ENCODE results near the gene LCAT.
"Not testable (repeated sequence)": the region's sequence is repeated elsewhere in the genome, so short reads cannot be mapped to it uniquely, and the experiment has no call there.

The LCAT gene, protein sequence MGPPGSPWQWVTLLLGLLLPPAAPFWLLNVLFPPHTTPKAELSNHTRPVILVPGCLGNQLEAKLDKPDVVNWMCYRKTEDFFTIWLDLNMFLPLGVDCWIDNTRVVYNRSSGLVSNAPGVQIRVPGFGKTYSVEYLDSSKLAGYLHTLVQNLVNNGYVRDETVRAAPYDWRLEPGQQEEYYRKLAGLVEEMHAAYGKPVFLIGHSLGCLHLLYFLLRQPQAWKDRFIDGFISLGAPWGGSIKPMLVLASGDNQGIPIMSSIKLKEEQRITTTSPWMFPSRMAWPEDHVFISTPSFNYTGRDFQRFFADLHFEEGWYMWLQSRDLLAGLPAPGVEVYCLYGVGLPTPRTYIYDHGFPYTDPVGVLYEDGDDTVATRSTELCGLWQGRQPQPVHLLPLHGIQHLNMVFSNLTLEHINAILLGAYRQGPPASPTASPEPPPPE

DNA sequence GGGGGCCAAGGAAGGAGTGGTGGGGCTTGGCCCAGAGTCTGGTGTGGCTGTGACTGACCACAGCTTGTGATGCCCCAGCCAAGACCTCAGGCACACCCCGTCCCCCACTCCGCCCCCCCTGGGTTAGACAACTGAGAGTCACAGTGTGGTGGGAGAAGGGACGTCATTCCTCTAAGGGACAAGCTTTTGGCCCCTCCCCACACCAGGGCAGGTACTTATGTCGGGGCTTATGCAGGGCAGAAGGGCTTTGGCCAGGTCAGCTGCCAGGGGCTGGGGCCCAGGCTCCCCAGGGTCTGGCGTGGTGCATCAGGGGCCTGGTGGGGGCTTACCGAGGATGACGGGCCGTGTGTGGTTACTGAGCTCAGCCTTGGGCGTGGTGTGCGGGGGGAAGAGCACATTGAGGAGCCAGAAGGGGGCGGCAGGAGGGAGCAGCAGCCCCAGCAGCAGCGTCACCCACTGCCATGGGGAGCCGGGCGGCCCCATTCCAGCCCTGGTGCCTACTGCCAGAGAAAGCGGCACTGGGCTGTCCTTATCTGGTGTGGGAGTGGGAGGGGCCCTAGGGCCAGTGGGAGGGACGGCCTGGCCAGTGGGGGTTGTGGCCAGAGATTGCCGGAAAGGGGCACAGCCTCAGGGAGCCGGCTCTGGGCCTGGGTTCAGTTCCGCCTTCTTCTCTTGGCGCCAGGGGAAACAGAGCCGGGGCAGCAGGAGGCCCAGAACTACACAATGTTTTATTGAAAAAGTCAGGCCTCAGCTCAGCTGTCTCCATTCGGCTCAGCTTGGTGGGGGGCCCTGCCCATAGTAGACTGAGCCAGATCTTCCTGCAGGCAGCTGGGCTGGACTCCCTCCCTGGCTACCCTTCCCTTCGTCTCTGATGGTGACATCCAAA, at the start of gene LCAT:
TSS of gene LCAT (minus strand) at position 502 of the 886 bp plus-strand sequence. CDS start at position 483, 19 bp downstream.
- no peak for DNase-seq

DNA sequence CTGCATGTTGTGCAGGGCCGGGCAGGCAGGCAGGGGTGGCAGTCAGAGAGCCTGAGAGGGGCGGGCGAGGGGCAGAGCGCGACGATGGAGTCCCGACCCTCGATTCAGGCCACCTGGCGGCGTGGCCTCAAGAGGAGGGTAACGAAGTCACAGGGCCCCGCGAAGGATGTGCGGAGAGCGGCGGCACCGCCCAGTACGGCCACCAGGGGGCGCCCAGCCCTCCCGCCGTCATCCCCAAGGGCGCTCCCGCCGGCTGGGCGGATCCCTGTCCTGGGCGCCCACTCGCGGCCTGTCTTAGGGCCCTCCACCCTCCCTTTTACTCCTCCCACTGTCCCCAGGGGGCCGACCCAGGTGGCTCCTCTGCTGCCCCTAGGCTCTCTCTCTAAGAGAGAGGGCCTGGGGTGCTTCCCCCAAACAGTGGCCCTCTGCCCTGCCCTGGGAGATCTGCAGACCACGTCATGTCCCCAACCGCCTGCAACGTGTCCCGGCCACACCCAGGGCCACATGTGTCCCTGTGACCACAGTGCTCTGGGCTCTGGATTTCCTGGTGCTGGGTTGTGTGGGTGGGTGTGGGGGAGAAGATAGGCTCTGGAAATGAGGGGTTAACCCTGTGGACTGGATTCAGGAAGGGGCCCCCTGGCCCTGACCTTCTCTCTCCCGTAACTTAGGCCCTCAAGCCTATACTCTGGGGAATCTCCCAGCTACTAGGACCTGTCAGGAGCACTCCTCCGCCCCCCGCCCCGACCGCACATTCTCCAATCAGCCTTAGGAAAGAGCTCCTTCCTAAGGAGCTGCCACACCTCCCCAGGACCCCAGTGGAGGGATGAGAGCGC, 49.5 kb upstream of the LCAT start:
- DNase-seq = peak; percentile 90 to 93

DNA sequence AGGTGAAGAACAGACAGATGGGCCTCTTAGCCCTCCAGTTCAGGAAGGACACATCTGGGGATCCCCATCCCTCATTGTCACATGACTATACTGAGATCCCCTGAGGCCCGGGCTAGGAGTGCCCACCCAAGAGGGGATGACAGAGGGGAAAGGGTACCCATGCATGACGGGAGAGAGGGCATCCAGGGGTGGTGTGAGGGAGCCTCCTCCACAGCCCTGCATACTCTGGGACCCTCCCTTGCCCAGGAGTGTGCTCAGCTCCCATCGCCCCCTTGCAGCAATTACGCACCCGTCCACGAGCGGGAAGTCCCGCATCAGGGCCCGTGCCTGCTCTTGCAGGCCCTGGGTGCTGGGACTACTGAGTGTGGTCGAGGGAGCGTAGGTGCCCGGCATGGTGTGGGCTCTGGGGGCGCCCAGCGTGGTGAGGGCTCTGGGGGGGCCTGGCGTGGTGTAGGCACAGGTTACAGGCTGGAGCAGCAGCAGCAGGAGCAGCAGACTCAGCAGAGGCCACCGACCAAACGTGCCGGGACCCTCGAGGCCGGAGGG, 48.8 kb upstream of the LCAT start:
- no peak for DNase-seq

DNA sequence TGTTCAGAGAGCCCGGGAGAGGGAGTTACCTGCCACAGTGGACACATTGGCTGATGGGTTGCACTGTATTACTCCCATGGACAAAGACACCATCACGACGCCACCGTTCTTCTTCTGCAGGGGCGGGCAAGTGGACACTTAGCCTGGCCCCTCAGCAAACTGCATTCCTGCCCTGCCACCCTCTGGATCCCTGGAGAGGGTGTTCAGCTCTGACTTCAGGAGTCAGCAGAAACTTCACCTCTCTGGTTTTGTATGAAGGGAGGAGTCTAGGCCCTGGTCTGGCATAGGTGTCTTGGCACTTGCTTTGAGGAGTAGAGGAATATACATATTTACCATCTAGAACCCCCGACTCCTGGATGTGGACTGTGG, 46.1 kb upstream of the LCAT start:
- no peak for DNase-seq

DNA sequence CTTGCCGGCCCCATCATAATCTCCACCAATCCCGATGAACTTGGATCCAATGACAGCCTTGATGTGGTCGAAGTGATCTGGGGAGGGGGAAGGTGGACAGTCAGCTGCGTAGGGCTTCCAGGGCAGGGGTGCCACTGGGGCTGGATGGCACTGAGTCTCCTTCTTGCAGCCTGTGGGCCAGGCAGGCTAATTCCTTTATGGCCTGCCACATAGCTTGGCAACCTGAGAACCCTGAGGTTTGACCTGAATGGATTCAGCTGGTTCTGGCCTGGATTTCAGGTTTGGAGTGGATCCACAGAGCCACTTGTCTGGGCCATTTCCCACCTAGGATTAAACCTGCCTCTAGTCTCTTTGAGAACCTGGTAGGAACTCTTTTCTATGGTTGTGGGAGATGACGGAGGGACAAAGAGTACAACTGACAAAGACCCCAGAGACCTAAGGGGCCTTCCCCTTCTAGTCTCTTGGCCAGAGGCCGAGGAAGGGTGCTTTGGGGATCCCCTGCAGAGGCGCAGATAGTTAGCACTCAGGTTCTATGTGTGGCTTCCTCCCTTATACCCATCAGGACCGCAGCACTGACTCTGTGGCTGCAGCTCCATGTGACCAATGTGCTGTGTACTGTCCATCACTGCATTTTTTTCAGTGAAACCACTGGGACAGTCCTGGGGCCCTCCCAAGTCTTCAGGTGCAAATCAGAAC, 45.5 kb upstream of the LCAT start:
- DNase-seq = no peak

DNA sequence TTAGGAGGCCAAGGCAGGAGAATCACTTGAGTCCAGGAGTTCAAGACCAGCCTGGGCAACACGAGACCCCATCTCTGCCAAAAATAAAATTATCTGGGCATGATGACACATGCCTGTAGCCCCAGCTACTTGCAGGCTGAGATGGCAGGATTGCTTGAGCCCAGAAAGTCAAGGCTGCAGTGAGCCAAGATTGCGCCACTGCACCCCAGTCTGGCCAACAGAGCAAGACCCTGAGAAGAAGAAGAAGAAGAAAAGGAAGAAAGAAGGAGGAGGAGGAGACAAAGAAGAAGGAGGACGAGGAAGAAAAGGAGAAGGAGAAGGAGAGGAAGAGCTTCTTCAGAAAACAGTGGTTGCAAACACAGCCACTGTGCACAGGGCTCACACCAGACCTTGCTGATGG, 44.8 kb upstream of the LCAT start:
- DNase-seq = no peak

DNA sequence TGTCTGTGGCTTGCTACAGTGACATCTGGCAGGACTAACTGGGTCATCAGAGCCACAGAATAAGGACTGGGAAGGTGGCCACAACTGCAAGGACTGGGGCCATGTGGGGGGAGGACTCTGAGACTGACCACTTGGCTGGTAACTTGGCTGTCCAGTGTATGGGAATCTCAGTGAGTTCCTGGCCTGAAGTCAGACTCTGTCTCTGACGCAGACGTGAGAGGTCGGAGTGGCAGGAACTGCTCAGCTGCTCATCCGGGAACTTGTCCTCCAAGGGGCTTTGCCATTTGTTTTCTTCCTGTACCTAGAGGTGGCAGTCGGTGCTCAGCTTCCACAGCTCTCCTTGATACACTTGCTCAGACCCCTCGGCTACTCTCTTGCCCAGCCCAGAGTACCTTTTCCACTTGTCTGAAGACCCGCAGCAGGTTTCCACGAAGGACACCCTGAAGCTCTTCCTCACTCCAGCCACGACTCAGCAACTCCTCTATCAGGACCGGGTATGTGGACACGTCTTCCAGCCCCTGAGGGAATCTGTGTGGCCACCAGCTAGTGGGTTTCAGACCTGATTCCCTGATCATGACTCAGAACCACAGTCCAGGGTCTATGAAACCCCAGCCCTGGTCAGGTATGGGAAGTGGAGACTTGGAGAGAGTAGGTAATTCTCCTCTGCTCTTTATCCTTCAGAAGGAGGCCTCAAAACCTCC, 43.7 kb upstream of the LCAT start:
- no peak for DNase-seq

DNA sequence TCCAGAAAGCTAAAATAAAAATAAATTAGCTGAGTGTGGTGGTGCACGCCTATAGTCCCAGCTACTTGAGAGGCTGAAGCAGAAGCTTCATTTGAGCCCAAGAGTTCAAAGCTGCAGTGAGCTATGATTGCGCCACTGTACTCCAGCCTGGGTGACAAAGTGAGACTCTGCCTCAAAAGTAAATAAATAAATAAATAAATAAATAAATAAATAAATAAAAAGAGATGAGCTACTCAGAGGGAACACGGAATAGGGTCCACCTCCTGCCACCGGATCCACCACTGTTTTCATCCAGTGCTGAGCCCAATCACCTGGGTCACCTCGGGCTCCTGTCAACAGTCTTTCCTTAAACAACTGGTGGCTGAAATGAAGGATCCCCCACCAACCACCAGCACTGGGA, 43.0 kb upstream of the LCAT start:
- no peak for DNase-seq

DNA sequence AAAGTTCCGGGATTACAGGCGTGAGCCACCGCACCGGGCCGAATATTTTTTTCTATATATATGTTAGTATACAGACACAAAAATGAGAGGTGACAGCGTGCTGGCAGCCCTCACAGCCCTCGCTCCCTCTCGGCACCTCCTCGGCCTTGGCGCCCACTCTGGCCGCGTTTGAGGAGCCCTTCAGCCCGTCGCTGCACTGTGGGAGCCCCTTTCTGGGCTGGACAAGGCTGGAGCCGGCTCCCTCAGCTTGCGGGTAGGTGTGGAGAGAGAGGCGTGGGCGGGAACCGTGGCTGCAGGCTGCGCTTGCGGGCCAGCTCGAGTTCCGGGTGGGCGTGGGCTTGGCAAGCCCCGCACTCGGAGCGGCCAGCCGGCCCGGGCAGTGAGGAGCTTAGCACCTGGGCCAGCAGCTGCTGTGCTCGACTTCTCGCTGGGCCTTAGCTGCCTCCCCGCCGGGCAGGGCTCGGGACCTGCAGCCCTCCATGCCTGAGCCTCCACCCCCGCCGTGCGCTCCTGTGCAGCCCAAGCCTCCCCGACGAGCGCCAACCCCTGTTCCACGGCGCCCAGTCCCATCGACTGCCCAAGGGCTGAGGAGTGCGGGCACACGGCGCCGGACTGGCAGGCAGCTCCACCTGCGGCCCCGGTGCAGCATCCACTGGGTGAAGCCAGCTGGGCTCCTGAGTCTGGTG, 38.2 kb upstream of the LCAT start:
- DNase-seq = no peak

DNA sequence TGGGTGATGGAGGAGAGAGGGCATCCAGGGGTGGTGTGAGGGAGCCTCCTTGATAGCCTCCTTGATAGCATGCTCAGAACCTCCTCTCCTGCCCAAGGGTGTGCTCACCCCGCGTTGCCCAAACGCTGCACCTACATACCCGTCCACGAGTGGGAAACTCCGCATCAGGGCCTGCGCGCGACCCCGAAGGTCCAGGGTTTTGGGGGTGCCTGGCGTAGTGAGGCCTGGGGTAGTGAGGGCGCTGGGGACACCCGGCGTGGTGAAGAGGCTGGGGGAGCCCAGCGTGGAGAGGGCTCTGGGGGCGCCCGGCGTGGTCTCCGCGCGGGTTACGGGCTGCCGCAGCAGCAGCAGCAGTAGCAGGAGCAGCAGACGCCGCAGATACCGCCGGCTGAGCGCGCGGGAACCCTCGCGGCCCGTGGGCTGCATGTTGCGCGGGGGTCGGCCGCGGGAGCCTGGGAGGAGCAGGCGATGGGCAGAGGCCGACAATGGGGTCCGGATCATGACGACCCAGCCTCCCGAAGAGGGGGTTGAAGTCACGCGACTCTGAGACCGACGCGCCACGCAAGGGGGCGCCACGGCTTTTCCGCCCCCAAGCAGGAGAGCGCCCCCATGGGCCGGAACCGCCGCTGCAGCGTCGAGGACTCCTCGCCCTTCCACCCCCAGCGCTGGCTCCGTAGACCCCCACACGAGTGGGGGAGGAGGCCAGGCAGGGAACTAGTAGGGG, 36.2 kb upstream of the LCAT start, which contains the start of gene DPEP3:
TSS of gene DPEP3 (minus strand) at position 545 of the 724 bp plus-strand sequence. CDS start at position 426, 119 bp downstream.
- DNase-seq = peak in 1 of 2 experiments; percentile 33

DNA sequence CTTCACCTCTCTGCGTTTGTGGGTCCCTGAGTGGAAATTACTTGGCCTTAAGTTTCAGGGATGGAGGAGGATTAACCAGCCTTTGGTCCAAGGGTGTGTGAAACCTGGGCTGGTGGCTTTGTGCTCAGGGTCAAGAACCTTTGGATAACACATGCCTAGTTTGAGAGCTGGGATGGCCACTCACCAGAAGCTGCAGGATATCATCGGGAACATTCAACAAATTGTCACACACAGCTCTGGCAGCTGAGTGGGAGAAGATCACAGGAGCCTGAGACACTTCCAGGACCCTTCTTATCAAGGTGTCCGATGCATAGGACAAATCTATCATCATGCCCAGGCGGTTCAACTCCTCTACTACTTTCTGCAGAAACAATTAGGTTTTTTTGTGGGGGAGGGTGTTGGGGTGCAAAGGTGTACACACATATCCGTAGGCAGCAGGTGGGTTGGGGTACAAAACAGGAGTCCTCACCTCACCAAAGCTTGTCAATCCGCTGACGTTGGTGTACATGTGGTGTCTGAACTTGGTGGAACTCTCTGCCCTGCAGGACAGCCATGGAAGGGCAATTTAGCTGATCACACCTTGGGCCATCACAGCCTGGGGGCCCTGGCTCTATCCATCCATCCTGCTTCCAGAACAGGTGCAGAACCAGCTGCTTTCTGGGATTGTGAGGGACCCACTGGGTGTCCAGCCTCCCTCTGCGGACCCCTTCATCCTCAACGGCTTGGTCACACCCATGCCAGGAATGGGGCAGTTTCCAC, 33.7 kb upstream of the LCAT start:
- DNase-seq = no peak

DNA sequence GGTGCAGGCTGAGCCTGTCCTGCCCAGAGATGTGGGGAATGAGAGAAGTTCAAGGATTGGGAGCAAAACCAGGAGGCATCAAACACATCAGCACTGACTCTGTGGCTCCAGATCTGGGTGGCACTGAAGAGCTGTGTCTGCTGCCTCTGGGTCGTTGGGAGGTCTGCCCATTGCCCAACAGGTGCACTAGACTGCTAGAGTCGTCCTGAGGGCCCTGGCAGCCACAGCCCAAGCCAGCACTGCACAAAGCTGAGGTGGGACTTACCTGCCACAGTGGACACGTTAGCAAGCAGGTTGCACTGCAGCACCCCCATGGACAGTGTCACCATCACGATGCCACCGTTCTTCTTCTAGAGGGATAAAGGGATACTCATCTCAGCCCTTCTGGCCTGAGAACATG, 33.1 kb upstream of the LCAT start:
- no peak for DNase-seq

DNA sequence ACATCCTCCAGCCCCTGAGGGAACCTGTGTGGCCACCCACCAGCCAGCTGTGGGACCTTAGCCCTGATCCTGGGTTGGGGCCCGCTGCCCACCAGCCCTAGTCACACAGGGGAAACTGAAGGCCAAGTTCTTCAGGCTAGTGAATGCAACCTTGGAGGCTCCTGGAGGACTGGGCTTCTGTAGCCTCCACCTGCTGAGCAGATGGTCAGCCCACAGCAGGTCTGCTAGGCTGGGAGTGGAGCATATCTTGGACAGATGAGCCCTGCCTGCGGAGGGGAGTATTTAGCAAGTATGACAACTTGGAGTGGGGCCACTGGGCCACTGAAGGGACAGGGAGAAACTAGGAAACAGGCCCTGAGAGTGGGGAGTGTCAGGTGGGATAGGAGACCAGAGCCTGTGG, 32.3 kb upstream of the LCAT start:
- no peak for DNase-seq

DNA sequence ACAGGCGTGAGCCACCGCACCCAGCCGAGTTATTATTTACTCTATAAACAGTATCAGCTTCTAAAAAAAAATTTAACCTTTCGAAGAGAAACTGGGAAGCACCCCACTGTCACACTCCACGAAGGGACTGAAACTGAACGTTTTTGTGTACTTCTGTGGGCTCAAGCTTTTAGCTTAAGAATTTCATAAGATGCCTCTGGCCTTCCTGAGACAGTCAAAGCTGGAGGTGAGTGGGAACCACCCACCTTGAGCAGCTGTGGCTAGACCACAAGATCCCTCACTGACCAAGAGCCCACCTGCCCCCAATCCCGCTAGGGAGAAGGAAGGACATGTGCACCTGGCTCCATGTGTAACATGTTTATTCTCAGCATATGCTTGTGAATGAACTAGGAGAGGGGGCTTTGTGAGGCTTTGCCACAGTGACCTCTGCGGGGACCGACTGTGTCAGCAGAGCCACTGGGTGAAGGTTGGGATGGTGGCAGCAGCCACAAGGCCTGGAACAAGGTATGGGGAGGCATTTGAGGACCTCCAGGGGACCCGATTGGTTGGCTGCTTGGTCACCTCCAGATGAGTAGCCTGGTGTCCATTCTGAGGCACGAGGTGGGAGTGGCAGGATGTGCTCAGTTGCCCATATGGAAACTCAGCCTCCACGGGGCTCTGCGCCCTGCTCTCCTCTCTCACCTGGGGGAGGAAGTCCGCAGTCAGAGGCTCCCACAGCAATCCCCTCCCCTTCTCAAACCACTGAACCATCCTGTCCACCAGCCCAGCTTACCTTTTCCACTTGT, 31.6 kb upstream of the LCAT start:
- no peak for DNase-seq

DNA sequence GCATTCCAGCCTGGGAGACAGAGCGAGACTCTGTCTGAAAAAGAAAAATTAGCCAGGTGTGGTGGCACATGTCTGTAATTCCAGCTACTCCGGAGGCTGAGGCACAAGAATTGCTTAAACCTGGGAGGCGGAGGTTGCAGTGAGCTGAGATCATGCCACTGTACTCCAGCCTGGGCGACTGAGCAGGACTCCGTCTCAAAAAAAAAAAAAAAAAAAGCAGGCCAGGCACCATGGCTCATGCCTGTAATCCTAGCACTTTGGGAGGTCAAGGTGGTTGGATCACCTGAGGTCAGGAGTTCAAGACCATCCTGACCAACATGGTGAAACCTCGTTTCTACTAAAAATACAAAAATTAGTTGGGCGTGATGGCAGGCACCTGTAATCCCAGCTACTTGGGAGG, 28.4 kb upstream of the LCAT start:
- DNase-seq = not testable (repeated sequence)

DNA sequence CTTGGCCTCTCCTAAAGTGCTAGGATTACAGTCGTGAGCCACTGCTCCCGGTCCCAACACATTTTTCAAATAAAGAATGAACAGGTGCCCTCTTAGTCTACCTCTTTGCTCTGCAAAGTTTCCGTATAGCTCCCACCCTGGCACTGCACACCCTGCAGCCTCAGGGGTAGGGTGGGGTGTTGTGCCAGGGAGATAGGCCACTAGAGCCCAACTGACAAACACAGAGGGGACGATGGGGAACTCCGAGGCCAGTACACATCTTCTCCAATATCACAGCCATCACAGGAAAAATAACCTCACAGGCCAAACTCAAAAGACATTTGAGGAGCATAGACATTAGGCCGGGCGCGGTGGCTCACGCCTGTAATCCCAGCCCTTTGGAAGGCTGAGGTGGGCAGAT, 27.2 kb upstream of the LCAT start:
- DNase-seq = no peak

DNA sequence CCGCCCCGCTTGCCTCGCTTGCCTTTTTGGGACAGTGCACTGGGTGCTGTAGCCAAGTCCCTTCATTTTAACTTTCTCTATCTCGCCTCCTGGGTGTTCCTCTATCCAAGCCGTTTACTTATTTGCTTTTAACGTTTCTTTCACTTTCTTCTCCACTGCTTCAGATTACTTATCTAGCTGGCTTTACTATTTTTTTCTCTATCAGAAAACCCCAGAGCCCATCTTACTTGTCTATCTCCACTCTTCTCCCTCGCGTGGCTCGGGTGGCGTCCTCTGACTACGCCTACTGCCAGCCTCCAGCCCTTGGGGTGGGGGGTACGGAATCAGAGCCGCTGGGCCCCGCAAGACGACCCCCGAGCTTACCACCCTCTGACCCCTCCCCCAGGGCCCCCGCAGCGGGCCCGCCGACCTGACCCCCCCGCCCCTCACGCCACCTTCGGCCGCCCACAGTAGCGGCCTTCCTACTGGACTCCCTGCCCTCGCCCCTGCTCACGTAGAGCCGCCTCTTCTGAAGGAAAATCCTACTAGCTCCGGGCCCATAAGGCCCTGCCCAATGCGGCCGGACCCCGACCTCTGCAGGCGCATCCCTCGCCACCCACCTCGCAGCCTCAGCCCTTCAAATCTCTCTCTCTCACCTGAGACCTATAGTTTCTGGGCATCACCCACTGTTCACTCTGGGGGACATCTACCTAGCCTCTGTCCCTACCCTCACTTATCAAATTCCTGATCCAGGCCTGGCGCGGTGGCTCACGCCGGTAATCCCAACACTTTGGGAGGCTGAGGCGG, 25.5 kb upstream of the LCAT start:
- DNase-seq = no peak

Data from activated T-cell treated with anti-CD3 and anti-CD28 coated beads, Interleukin-2, amount 50 U/mL, for 48 hours (primary cell).